HL-60/S4 (cell line): ENCODE data around the gene CERKL.

Experiments
- in situ Hi-C: fragments of 300-500 bp; cut with MboI; formaldehyde crosslinking; loops from 2 replicates; pipeline ENCODE4 v1.14.3; 2022; ENCODE audit warnings: low sequenced_read_pairs

CERKL gene

GRCh38 chr2:181678861-181679543, 22.1 kb upstream of the CERKL start:
- in situ Hi-C loops, result no loop called here

GRCh38 chr2:181677912-181678586, 21.1 kb upstream of the CERKL start:
- in situ Hi-C loops, result no loop called here

GRCh38 chr2:181675254-181675653, 18.3 kb upstream of the CERKL start:
- in situ Hi-C loops, result no loop called here

GRCh38 chr2:181674461-181674860, 17.6 kb upstream of the CERKL start:
- in situ Hi-C loops, result no loop called here

GRCh38 chr2:181673173-181673572, 16.3 kb upstream of the CERKL start:
- in situ Hi-C loops, result no loop called here

GRCh38 chr2:181672255-181673008, 15.5 kb upstream of the CERKL start:
- in situ Hi-C loops, result no loop called here

GRCh38 chr2:181670632-181671031, 13.7 kb upstream of the CERKL start:
- in situ Hi-C loops, result no loop called here

GRCh38 chr2:181667234-181667633, 10.3 kb upstream of the CERKL start:
- in situ Hi-C loops, result no loop called here

DNA sequence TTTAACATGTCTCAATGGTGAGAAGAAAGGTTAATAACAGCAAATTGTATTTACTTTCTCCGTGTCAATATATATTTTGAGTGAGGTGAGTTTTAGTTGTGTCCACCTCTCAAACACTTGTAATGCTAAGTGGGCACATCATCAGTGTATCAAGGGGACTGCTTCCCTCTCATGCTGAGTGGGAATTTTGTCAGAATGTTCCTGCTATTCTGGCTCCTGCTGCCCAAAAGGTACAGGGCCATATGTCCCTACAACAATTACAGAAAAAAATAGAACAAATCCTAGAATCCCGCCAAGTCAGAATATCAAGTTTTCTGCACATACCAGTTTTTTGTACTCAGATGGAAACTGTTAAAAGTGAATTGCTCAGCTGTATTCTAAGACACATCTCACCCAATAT, 5.4 kb upstream of the CERKL start:
- in situ Hi-C loops, result no loop called here

DNA sequence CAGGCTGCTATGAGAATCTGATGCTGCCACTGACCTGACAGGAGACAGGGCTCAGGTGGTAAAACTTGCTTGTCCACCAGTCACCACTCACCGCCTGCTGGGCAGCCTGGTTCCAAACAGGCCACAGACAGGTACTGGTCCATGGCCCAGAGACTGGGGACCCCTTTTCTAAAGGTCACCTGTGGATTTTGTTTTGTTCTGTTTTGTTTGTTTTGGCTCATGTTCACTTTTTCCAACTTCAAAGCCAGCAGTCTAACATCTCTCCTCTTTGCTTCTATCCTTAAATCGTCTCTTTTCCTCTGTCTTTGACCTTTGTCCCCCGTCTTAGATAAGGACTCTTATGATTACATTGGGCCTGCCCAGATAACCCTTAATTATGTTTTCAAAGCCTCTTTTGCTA, 3.3 kb upstream of the CERKL start:
- in situ Hi-C loops, result no loop called here

- in situ Hi-C loops, result no loop called here
Measured at GRCh38 chr2:181658444-181658843, 1.5 kb upstream of the CERKL start.

DNA sequence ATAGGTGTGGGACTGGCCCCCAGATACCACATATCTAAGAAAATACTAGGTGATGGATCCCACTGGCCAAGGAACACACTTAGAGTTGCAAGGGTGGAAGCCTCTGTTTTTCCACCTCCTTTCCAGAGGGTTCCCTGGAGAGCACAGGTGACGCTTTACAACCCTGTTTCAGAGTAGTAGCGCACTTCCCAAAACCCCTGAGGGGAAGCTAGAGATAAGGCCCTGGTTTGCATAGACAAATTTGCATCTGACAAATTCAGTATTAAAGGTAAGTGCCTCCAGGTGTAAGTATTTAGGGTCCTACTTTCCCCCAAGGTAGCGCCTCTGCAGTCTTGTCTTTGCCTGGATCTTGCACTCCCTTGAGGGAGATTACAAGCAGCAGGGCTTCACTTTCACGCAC, 474 bp upstream of the CERKL start:
- in situ Hi-C loops, result no loop called here

- in situ Hi-C loops, result no loop called here
Measured at GRCh38 chr2:181655519-181655918, 1.4 kb downstream of the CERKL start.

- in situ Hi-C loops, result no loop called here
Measured at GRCh38 chr2:181649436-181649979, 7.4 kb downstream of the CERKL start.

DNA sequence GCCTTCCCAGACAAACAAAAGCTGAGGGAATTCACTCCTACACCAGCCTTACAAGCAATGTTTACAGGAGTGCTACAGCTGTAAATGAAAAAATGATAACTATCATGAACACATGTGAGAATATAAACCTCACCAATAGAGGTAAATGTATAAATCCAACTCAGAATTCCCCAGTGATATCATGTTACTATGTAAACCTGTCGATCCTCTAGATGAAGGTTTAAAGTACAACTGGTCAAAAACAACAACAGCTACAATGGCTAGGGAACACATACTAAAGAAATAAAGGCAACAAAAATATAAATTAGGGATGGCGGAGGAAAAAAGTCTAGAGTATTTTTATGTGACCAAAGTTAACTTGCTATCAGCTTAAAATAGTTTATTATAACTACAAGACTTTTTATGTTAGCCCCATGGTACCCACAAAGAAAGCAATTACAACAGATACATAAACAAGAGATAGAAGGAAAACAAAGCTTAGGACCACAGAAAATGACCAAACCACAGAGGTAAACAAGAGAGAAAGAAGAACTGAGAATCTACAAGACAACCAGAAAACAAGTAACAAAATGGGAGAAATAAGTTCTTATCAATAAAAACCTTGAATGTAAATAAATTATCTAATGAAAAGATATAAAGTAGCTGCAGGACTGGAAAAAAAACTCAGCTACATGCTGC, 8.3 kb downstream of the CERKL start:
- in situ Hi-C loops, result no loop called here

- in situ Hi-C loops, result no loop called here
Measured at GRCh38 chr2:181646415-181646987, 10.4 kb downstream of the CERKL start.

GRCh38 chr2:181643151-181643550, 13.8 kb downstream of the CERKL start:
- in situ Hi-C loops, result no loop called here

DNA sequence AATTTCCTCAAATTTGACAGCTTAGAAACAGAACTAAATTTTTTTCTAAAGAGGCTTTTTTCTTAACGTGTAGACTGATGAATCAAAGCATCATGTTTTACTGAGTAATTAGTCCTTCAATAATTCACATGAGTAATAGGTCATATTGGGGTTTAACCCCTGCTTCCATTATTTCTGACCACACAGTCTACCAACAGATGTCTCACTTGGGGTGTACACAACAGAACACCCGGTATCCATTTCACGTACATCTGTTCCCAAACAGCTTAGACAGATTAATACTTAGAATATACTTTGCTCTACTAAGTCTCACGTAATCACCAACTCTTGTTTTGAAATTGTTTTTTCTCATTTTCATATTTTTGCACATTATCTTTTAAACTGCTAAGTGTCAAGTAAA, 14.8 kb downstream of the CERKL start:
- in situ Hi-C loops, result no loop called here

- in situ Hi-C loops, result no loop called here
Measured at GRCh38 chr2:181639686-181640085, 17.2 kb downstream of the CERKL start.

DNA sequence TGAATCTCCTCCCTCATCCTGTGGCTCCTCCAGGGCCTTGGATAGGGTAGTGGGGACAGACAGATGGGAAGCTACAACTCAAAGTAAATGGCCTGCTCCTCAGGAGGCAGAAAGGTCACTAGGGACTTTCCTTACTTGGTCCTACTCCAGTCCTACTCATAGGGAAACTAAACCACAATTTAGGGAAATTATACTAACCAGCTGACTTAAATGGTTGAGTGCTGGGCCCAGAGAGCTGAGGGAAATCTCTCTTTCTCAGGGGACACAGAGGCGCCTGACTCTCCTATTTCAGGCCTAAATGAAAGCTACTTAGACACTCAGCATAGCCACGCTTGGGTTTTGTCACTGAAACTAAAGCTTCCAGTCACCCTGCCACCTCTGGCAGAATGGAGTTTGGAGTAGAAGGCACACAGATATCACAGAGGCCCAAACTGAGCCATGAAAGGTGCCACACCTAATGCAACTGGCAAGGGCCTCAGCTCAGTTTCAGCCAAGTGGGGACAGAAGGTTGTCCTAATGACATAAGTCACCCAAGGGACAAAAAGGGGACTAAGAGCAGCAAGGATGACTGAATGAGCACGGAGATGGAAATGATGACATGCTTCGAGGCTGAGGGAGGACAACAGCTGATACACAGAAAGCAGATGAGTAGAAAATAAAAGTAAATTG, 24.0 kb downstream of the CERKL start:
- in situ Hi-C loops, result no loop called here
